ENCODE data around the gene STK4.

GRCh38 chr20:45032276-45032675 is 66.0 kb downstream of the STK4 start:
- TF ChIP-seq, protein P1, sequence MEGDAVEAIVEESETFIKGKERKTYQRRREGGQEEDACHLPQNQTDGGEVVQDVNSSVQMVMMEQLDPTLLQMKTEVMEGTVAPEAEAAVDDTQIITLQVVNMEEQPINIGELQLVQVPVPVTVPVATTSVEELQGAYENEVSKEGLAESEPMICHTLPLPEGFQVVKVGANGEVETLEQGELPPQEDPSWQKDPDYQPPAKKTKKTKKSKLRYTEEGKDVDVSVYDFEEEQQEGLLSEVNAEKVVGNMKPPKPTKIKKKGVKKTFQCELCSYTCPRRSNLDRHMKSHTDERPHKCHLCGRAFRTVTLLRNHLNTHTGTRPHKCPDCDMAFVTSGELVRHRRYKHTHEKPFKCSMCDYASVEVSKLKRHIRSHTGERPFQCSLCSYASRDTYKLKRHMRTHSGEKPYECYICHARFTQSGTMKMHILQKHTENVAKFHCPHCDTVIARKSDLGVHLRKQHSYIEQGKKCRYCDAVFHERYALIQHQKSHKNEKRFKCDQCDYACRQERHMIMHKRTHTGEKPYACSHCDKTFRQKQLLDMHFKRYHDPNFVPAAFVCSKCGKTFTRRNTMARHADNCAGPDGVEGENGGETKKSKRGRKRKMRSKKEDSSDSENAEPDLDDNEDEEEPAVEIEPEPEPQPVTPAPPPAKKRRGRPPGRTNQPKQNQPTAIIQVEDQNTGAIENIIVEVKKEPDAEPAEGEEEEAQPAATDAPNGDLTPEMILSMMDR (IDR thresholded peaks at IDR 0.05): no peak
- TF ChIP-seq POLR2A (IDR thresholded peaks at IDR 0.05): no peak

Data from Peyer's patch (tissue), 4 donors.